ENCODE data around the gene KCNQ4. TPM values are rescaled to one million over a fixed set of nuclear protein-coding genes. Genes with fewer than 3 reads are reported as not detected.

The KCNQ4 gene
- total and polyA plus RNA-seq, 10 of the 15 experiments (the other 5 are each of a cell fraction or from before 2014, with no cell fraction given) = 0.04 to 0.18 (median 0.08) TPM; not detected in 2

GRCh38 chr1:40831001-40831732, 47.6 kb downstream of the KCNQ4 start:
- TF ChIP-seq POLR2AphosphoS2 (IDR thresholded peaks at IDR 0.05; ENCODE audit: low read depth, low read length) = no peak
- TF ChIP-seq CEBPB (IDR thresholded peaks at IDR 0.05; ENCODE audit: borderline replicate concordance in 1 of 2, low read depth in 2 of 2, low read length in 2 of 2) = no peak
- TF ChIP-seq RAD51 (IDR thresholded peaks at IDR 0.05) = no peak
- no peak for TF ChIP-seq RB1 (IDR thresholded peaks at IDR 0.05; ENCODE audit: borderline replicate concordance)
- no peak for TF ChIP-seq SREBF1 (IDR thresholded peaks at IDR 0.05; ENCODE audit: low read length)
- TF ChIP-seq NKRF (conservative IDR thresholded peaks at IDR 0.05) = no peak
- TF ChIP-seq POU2F2 (IDR thresholded peaks at IDR 0.05; ENCODE audit: borderline replicate concordance, low read depth, low read length) = no peak
- TF ChIP-seq RCOR1 (conservative IDR thresholded peaks at IDR 0.05; ENCODE audit: low read depth, low read length) = no peak
- TF ChIP-seq TCF7 (IDR thresholded peaks at IDR 0.05; ENCODE audit: borderline replicate concordance) = no peak
- TF ChIP-seq ZSCAN29 (IDR thresholded peaks at IDR 0.05) = no peak
- TF ChIP-seq IKZF1 (conservative IDR thresholded peaks at IDR 0.05) = no peak
- TF ChIP-seq, protein P1, sequence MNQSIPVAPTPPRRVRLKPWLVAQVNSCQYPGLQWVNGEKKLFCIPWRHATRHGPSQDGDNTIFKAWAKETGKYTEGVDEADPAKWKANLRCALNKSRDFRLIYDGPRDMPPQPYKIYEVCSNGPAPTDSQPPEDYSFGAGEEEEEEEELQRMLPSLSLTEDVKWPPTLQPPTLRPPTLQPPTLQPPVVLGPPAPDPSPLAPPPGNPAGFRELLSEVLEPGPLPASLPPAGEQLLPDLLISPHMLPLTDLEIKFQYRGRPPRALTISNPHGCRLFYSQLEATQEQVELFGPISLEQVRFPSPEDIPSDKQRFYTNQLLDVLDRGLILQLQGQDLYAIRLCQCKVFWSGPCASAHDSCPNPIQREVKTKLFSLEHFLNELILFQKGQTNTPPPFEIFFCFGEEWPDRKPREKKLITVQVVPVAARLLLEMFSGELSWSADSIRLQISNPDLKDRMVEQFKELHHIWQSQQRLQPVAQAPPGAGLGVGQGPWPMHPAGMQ (IDR thresholded peaks at IDR 0.05; ENCODE audit: borderline replicate concordance) = no peak
- no peak for TF ChIP-seq BACH1 (IDR thresholded peaks at IDR 0.05; ENCODE audit: borderline replicate concordance)
- TF ChIP-seq CHD4 (IDR thresholded peaks at IDR 0.05) = no peak
- no peak for TF ChIP-seq RELA (IDR thresholded peaks at IDR 0.05; ENCODE audit: borderline replicate concordance, partially characterized antibody)
- TF ChIP-seq, protein P2, sequence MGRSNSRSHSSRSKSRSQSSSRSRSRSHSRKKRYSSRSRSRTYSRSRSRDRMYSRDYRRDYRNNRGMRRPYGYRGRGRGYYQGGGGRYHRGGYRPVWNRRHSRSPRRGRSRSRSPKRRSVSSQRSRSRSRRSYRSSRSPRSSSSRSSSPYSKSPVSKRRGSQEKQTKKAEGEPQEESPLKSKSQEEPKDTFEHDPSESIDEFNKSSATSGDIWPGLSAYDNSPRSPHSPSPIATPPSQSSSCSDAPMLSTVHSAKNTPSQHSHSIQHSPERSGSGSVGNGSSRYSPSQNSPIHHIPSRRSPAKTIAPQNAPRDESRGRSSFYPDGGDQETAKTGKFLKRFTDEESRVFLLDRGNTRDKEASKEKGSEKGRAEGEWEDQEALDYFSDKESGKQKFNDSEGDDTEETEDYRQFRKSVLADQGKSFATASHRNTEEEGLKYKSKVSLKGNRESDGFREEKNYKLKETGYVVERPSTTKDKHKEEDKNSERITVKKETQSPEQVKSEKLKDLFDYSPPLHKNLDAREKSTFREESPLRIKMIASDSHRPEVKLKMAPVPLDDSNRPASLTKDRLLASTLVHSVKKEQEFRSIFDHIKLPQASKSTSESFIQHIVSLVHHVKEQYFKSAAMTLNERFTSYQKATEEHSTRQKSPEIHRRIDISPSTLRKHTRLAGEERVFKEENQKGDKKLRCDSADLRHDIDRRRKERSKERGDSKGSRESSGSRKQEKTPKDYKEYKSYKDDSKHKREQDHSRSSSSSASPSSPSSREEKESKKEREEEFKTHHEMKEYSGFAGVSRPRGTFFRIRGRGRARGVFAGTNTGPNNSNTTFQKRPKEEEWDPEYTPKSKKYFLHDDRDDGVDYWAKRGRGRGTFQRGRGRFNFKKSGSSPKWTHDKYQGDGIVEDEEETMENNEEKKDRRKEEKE (IDR thresholded peaks at IDR 0.05) = no peak
- no peak for TF ChIP-seq NBN (IDR thresholded peaks at IDR 0.05)
- no peak for TF ChIP-seq GATAD2B (conservative IDR thresholded peaks at IDR 0.05; ENCODE audit: low read depth)
- no peak for TF ChIP-seq NR2C2 (IDR thresholded peaks at IDR 0.05; ENCODE audit: borderline replicate concordance, control insufficient read depth, insufficient read length, low read depth)
- TF ChIP-seq MYB (IDR thresholded peaks at IDR 0.05; ENCODE audit: borderline replicate concordance, low read depth, low read length) = no peak
- no peaks in the 10 kb centered on the region for H3K4me1 ChIP-seq (ENCODE audit: control insufficient read depth, insufficient read depth, low read length)
- DNase-seq (ENCODE audit: low read depth, low spot score) = no peak
- H3K27ac ChIP-seq (ENCODE audit: control insufficient read depth, insufficient read depth) = no peak overlapping the region
- intact Hi-C loops (cut with micrococcal nuclease; ENCODE audit: unreplicated experiment) (no loop called here), in situ Hi-C loops (cut with MboI) (no loop called here)
- H3K4me3 ChIP-seq = no peak overlapping the region
- ChIA-PET POLR2A (interaction anchor here (0.8 kb wide), 1 partner anchor 26 kb away, joined by 3 read pairs; no protein-coding TSS in a partner anchor), SMC1A (ENCODE audit: uncharacterized antibody, unreplicated experiment) (interaction anchor here (0.6 kb wide), 1 partner anchor 77 kb away, joined by 3 read pairs; no protein-coding TSS in a partner anchor), CTCF (interaction anchor here (1.3 to 1.9 kb wide), 2 partner anchors 19 to 208 kb away, joined by 4 to 6 read pairs; no protein-coding TSS in a partner anchor), RAD21 (ENCODE audit: unreplicated experiment) (interaction anchor here (0.8 kb wide), 1 partner anchor 57 kb away, joined by 3 read pairs; no protein-coding TSS in a partner anchor)
- H2AFZ ChIP-seq (ENCODE audit: control insufficient read depth, low read depth, low read length) = no peak overlapping the region
- no peaks in the 10 kb centered on the region for H3K9me3 ChIP-seq (replicated peaks; ENCODE audit: control insufficient read depth, insufficient read depth, low read length)
- H3K9ac ChIP-seq (ENCODE audit: control insufficient read depth, insufficient read depth, low read length) = no peak overlapping the region
- WGBS (ENCODE audit: insufficient coverage, insufficient replicate concordance, low lambda C conversion rate, missing lambda C conversion rate) = 62% methylated on average over 22 of the region's 22 CpGs
- H3K4me2 ChIP-seq (ENCODE audit: control insufficient read depth, insufficient read depth) = no peak overlapping the region
- no TSS peak for BruUV-seq (replicated peaks)
- H3K79me2 ChIP-seq (ENCODE audit: control insufficient read depth, insufficient read depth, low read length) = no peaks in the 10 kb centered on the region
- H3K27me3 ChIP-seq (replicated peaks in 1 of 2; ENCODE audit: control insufficient read depth in 2 of 2, insufficient read depth in 2 of 2, low read length in 1 of 2) = no peaks in the 10 kb centered on the region
- no peak for ATAC-seq
- FAIRE-seq = no peak
- no peaks in the 10 kb centered on the region for H3K36me3 ChIP-seq (ENCODE audit: control insufficient read depth in 2 of 2, insufficient read depth in 2 of 2, low read length in 1 of 2)
- H4K20me1 ChIP-seq (ENCODE audit: control insufficient read depth, insufficient read depth) = no peaks in the 10 kb centered on the region

Data from GM12878 (cell line).